NT2/D1 (cell line): ENCODE data around the gene GPR61.

Experiments used
- SUZ12 ChIP-seq: IDR thresholded peaks from 2 replicates; pipeline ENCODE4 v1.6.1; 2011; ENCODE audit not compliant: insufficient read length, insufficient read depth; ENCODE audit errors: extremely low read depth
- YY1 ChIP-seq: IDR thresholded peaks from 2 replicates; pipeline ENCODE4 v1.6.1; 2011; ENCODE audit not compliant: insufficient read length, insufficient read depth

- TF ChIP-seq YY1 (no peak), SUZ12 (no peak)
These were observed 3.6 kb upstream of the GPR61 start for GRCh38 chr1:109535971-109536491.
